Measurements from ENCODE around the gene GABRB2.
A peak's percentile ranks its signal among the peaks of the same experiment; 100 is the strongest.

GABRB2 gene

GRCh38 chr5:161546470-161547301 is at the start of gene GABRB2:
TSS of gene GABRB2 (minus strand) at chr5:161546725. CDS start at chr5:161546643, 82 bp downstream.
- Histone ChIP-seq H3K4me3 (ENCODE audit: low read length in 2 of 2) (peak within 1 kb of the TSS; percentile 71 to 78), H3K27me3 (ENCODE audit: control insufficient read depth in 2 of 2, insufficient read depth in 2 of 2, low read length in 2 of 2) (peaks cover 4 to 10% of the 10 kb centered on the region in 2 donors), H3K9me3 (ENCODE audit: control insufficient read depth in 2 of 2, low read length in 2 of 2) (no peaks in the 10 kb centered on the region), H3K27ac (ENCODE audit: low read depth in 2 of 2, low read length in 2 of 2) (no peak within 1 kb of the TSS), H3K36me3 (ENCODE audit: control insufficient read depth in 2 of 2, insufficient read depth in 2 of 2, low read length in 2 of 2) (no peaks in the 10 kb centered on the region), H3K4me1 (ENCODE audit: control insufficient read depth in 2 of 2, insufficient read depth in 2 of 2, low read length in 2 of 2) (peaks cover 4 to 8% of the 10 kb centered on the region in 2 donors), H3K9ac (ENCODE audit: low read depth in 1 of 2, low read length in 2 of 2) (peak within 1 kb of the TSS in 1 of 2 donors; percentile 33)

GRCh38 chr5:161585798-161586197 is 39.3 kb upstream of the GABRB2 start:
- H3K9ac ChIP-seq (ENCODE audit: low read depth in 1 of 2, low read length in 2 of 2), result no peak overlapping the region
- H3K27ac ChIP-seq (ENCODE audit: low read depth in 2 of 2, low read length in 2 of 2), result no peak overlapping the region
- H3K9me3 ChIP-seq (ENCODE audit: control insufficient read depth in 2 of 2, low read length in 2 of 2), result no peaks in the 10 kb centered on the region
- H3K4me3 ChIP-seq (ENCODE audit: low read length in 2 of 2), result no peak overlapping the region
- no peaks in the 10 kb centered on the region for H3K36me3 ChIP-seq (ENCODE audit: control insufficient read depth in 2 of 2, insufficient read depth in 2 of 2, low read length in 2 of 2)
- H3K27me3 ChIP-seq (ENCODE audit: control insufficient read depth in 2 of 2, insufficient read depth in 2 of 2, low read length in 2 of 2), result no peaks in the 10 kb centered on the region
- no peaks in the 10 kb centered on the region for H3K4me1 ChIP-seq (ENCODE audit: control insufficient read depth in 2 of 2, insufficient read depth in 2 of 2, low read length in 2 of 2)

- Histone ChIP-seq H3K27ac (ENCODE audit: low read depth in 2 of 2, low read length in 2 of 2) (no peak overlapping the region), H3K4me1 (ENCODE audit: control insufficient read depth in 2 of 2, insufficient read depth in 2 of 2, low read length in 2 of 2) (no peaks in the 10 kb centered on the region), H3K9me3 (ENCODE audit: control insufficient read depth in 2 of 2, low read length in 2 of 2) (no peaks in the 10 kb centered on the region), H3K4me3 (ENCODE audit: low read length in 2 of 2) (no peak overlapping the region), H3K36me3 (ENCODE audit: control insufficient read depth in 2 of 2, insufficient read depth in 2 of 2, low read length in 2 of 2) (no peaks in the 10 kb centered on the region), H3K9ac (ENCODE audit: low read depth in 1 of 2, low read length in 2 of 2) (no peak overlapping the region), H3K27me3 (ENCODE audit: control insufficient read depth in 2 of 2, insufficient read depth in 2 of 2, low read length in 2 of 2) (no peaks in the 10 kb centered on the region)
These were observed 34.1 kb upstream of the GABRB2 start for GRCh38 chr5:161580621-161581020.

- Histone ChIP-seq H3K4me1 (ENCODE audit: control insufficient read depth in 2 of 2, insufficient read depth in 2 of 2, low read length in 2 of 2) (no peaks in the 10 kb centered on the region), H3K9ac (ENCODE audit: low read depth in 1 of 2, low read length in 2 of 2) (no peak overlapping the region), H3K9me3 (ENCODE audit: control insufficient read depth in 2 of 2, low read length in 2 of 2) (no peaks in the 10 kb centered on the region), H3K27me3 (ENCODE audit: control insufficient read depth in 2 of 2, insufficient read depth in 2 of 2, low read length in 2 of 2) (no peaks in the 10 kb centered on the region), H3K27ac (ENCODE audit: low read depth in 2 of 2, low read length in 2 of 2) (no peak overlapping the region), H3K4me3 (ENCODE audit: low read length in 2 of 2) (no peak overlapping the region), H3K36me3 (ENCODE audit: control insufficient read depth in 2 of 2, insufficient read depth in 2 of 2, low read length in 2 of 2) (no peaks in the 10 kb centered on the region)
These were observed 26.4 kb upstream of the GABRB2 start for GRCh38 chr5:161572914-161573313.

GRCh38 chr5:161566081-161566480 is 19.6 kb upstream of the GABRB2 start:
- no peaks in the 10 kb centered on the region for H3K27me3 ChIP-seq (ENCODE audit: control insufficient read depth in 2 of 2, insufficient read depth in 2 of 2, low read length in 2 of 2)
- no peaks in the 10 kb centered on the region for H3K4me1 ChIP-seq (ENCODE audit: control insufficient read depth in 2 of 2, insufficient read depth in 2 of 2, low read length in 2 of 2)
- H3K36me3 ChIP-seq (ENCODE audit: control insufficient read depth in 2 of 2, insufficient read depth in 2 of 2, low read length in 2 of 2), result no peaks in the 10 kb centered on the region
- H3K27ac ChIP-seq (ENCODE audit: low read depth in 2 of 2, low read length in 2 of 2), result no peak overlapping the region
- no peaks in the 10 kb centered on the region for H3K9me3 ChIP-seq (ENCODE audit: control insufficient read depth in 2 of 2, low read length in 2 of 2)
- no peak overlapping the region for H3K4me3 ChIP-seq (ENCODE audit: low read length in 2 of 2)
- H3K9ac ChIP-seq (ENCODE audit: low read depth in 1 of 2, low read length in 2 of 2), result no peak overlapping the region

GRCh38 chr5:161562446-161562845 is 15.9 kb upstream of the GABRB2 start:
- Histone ChIP-seq H3K36me3 (ENCODE audit: control insufficient read depth in 2 of 2, insufficient read depth in 2 of 2, low read length in 2 of 2) (no peaks in the 10 kb centered on the region), H3K9ac (ENCODE audit: low read depth in 1 of 2, low read length in 2 of 2) (no peak overlapping the region), H3K9me3 (ENCODE audit: control insufficient read depth in 2 of 2, low read length in 2 of 2) (no peaks in the 10 kb centered on the region), H3K27ac (ENCODE audit: low read depth in 2 of 2, low read length in 2 of 2) (no peak overlapping the region), H3K4me3 (ENCODE audit: low read length in 2 of 2) (no peak overlapping the region), H3K27me3 (ENCODE audit: control insufficient read depth in 2 of 2, insufficient read depth in 2 of 2, low read length in 2 of 2) (no peaks in the 10 kb centered on the region), H3K4me1 (ENCODE audit: control insufficient read depth in 2 of 2, insufficient read depth in 2 of 2, low read length in 2 of 2) (no peaks in the 10 kb centered on the region)

- peaks cover 4 to 10% of the 10 kb centered on the region in 2 donors for H3K27me3 ChIP-seq (ENCODE audit: control insufficient read depth in 2 of 2, insufficient read depth in 2 of 2, low read length in 2 of 2)
These were observed 2.6 kb upstream of the GABRB2 start for GRCh38 chr5:161549106-161549505.

GRCh38 chr5:161548487-161549094 is 2.1 kb upstream of the GABRB2 start:
- Histone ChIP-seq H3K9ac (ENCODE audit: low read depth in 1 of 2, low read length in 2 of 2) (peak overlapping the region in 1 of 2 donors; percentile 27), H3K36me3 (ENCODE audit: control insufficient read depth in 2 of 2, insufficient read depth in 2 of 2, low read length in 2 of 2) (no peaks in the 10 kb centered on the region), H3K4me3 (ENCODE audit: low read length in 2 of 2) (peak overlapping the region; percentile 50 to 78), H3K27ac (ENCODE audit: low read depth in 2 of 2, low read length in 2 of 2) (no peak overlapping the region), H3K4me1 (ENCODE audit: control insufficient read depth in 2 of 2, insufficient read depth in 2 of 2, low read length in 2 of 2) (peaks cover 4 to 8% of the 10 kb centered on the region in 2 donors), H3K27me3 (ENCODE audit: control insufficient read depth in 2 of 2, insufficient read depth in 2 of 2, low read length in 2 of 2) (peaks cover 4 to 10% of the 10 kb centered on the region in 2 donors), H3K9me3 (ENCODE audit: control insufficient read depth in 2 of 2, low read length in 2 of 2) (no peaks in the 10 kb centered on the region)

More at GRCh38 chr5:161549106-161549505, 2.6 kb upstream of the GABRB2 start:
- peak overlapping the region in 1 of 2 donors; percentile 27 for H3K9ac ChIP-seq (ENCODE audit: low read depth in 1 of 2, low read length in 2 of 2)
- H3K27ac ChIP-seq (ENCODE audit: low read depth in 2 of 2, low read length in 2 of 2), result no peak overlapping the region
- no peaks in the 10 kb centered on the region for H3K9me3 ChIP-seq (ENCODE audit: control insufficient read depth in 2 of 2, low read length in 2 of 2)
- H3K4me1 ChIP-seq (ENCODE audit: control insufficient read depth in 2 of 2, insufficient read depth in 2 of 2, low read length in 2 of 2), result peaks cover 4 to 8% of the 10 kb centered on the region in 2 donors
- H3K4me3 ChIP-seq (ENCODE audit: low read length in 2 of 2), result peak overlapping the region; percentile 50 to 78
- no peaks in the 10 kb centered on the region for H3K36me3 ChIP-seq (ENCODE audit: control insufficient read depth in 2 of 2, insufficient read depth in 2 of 2, low read length in 2 of 2)

GRCh38 chr5:161547738-161548486 is 1.4 kb upstream of the GABRB2 start:
- Histone ChIP-seq H3K4me3 (ENCODE audit: low read length in 2 of 2) (peak overlapping the region; percentile 71 to 78), H3K27ac (ENCODE audit: low read depth in 2 of 2, low read length in 2 of 2) (no peak overlapping the region), H3K4me1 (ENCODE audit: control insufficient read depth in 2 of 2, insufficient read depth in 2 of 2, low read length in 2 of 2) (peaks cover 4 to 8% of the 10 kb centered on the region in 2 donors), H3K9me3 (ENCODE audit: control insufficient read depth in 2 of 2, low read length in 2 of 2) (no peaks in the 10 kb centered on the region), H3K36me3 (ENCODE audit: control insufficient read depth in 2 of 2, insufficient read depth in 2 of 2, low read length in 2 of 2) (no peaks in the 10 kb centered on the region), H3K9ac (ENCODE audit: low read depth in 1 of 2, low read length in 2 of 2) (peak overlapping the region in 1 of 2 donors; percentile 33), H3K27me3 (ENCODE audit: control insufficient read depth in 2 of 2, insufficient read depth in 2 of 2, low read length in 2 of 2) (peaks cover 4 to 10% of the 10 kb centered on the region in 2 donors)

- Histone ChIP-seq H3K36me3 (ENCODE audit: control insufficient read depth in 2 of 2, insufficient read depth in 2 of 2, low read length in 2 of 2) (no peaks in the 10 kb centered on the region), H3K9ac (ENCODE audit: low read depth in 1 of 2, low read length in 2 of 2) (peak overlapping the region in 1 of 2 donors; percentile 33), H3K4me3 (ENCODE audit: low read length in 2 of 2) (peak overlapping the region; percentile 71 to 78), H3K27ac (ENCODE audit: low read depth in 2 of 2, low read length in 2 of 2) (no peak overlapping the region), H3K9me3 (ENCODE audit: control insufficient read depth in 2 of 2, low read length in 2 of 2) (no peaks in the 10 kb centered on the region), H3K27me3 (ENCODE audit: control insufficient read depth in 2 of 2, insufficient read depth in 2 of 2, low read length in 2 of 2) (peaks cover 4 to 10% of the 10 kb centered on the region in 2 donors), H3K4me1 (ENCODE audit: control insufficient read depth in 2 of 2, insufficient read depth in 2 of 2, low read length in 2 of 2) (peaks cover 4 to 8% of the 10 kb centered on the region in 2 donors)
These were observed 847 bp upstream of the GABRB2 start for GRCh38 chr5:161547406-161547737.
